HG02759 (cell line): ENCODE measurements around the gene IZUMO4.

ENCODE experiments used
- ATAC-seq: cut with Tn5 transposase; IDR thresholded peaks from one replicate; pipeline ENCODE4 v1.9.1; 2021; ENCODE audit warnings: mild to moderate bottlenecking, moderate library complexity; ENCODE audit not compliant: unreplicated experiment

The IZUMO4 gene

GRCh38 chr19:2096480-2097202, at the start of gene IZUMO4:
Gene IZUMO4, plus strand, starts transcription at chr19:2096915. Its CDS starts 31 bp downstream, at chr19:2096946.
- peak; percentile 68 for ATAC-seq

- no peak for ATAC-seq
Observed at GRCh38 chr19:2047076-2047448, 49.7 kb upstream of the IZUMO4 start.

- ATAC-seq: no peak
Observed at GRCh38 chr19:2047449-2048103, 49.1 kb upstream of the IZUMO4 start.

DNA sequence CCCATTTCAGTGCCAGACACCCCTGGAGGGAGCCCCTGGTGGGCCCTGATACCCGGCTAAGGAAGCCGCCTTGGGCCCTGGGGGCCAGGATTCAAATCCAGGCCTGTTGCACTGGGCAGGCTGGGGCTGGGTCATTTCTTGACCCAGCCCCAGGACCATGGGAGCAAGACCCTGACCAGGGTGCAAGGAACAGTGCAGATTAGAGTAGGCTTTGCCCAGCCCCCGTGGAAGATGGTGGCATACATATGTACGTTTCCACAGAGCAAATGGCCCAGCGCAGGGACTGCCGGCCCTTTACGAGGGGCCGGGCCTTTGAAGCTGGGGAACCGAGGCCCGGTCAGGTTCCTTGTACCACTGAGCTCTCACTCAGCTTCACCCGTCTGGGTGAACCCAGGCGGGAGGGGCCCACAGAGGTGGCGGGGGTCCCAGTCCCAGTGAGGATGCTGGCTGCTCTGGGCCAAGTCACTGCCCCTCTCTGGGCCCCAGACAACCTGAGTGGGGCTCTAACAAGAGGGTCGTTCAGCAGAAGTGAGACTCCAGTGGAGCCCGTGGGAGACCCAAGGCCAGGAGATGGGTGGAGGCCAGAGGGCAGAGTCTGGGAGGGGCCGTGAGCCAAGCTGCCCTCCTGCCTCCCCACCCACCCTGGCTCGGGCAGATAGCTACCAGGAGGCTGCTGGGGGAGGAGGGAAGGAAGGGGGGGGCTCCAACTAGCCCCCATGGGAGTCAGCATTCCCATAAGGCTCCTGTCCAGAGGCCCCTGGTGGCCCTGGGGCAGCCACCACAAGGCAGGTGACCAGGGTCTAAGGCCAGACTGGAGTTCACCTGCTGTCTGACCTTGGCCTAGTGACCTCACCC, 48.4 kb upstream of the IZUMO4 start:
- ATAC-seq: no peak

DNA sequence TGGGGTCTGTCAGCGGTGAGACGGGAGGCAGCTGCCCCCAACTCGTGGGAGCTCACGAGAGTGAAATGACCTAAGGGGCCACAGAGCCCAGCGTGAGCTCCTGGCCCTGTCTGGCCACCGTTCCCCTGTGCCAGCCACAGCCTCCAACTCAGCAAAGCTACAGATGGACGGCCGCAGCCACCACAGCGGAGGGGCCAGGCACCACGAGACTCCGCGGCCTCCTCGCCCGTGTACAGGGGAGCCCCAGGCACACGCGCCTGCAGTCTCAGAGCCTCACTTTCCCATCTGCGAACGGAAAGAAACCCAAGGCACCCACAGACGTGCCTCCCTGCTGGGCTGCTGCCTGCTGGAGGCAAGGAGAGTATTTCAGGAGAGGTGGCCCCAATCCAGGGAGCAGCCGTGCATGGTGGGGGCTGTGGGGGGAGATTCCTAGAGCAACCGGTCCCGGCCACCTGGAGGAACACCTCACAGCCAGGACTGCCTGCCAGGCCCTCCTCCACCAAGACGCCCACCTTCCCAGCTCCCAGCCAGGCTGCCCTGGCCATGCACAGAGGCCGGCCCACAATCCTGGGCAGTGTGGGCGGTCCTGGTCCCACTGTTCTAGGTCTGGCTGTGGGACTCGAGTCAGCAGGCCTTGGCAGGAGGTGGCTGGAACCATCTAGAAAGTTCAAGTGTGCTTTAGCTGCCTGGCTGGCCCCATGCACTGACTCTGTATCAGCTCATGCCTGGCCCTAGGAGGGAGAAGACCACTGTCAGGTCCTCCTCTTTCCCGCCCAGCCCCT, 47.6 kb upstream of the IZUMO4 start:
- no peak for ATAC-seq

DNA sequence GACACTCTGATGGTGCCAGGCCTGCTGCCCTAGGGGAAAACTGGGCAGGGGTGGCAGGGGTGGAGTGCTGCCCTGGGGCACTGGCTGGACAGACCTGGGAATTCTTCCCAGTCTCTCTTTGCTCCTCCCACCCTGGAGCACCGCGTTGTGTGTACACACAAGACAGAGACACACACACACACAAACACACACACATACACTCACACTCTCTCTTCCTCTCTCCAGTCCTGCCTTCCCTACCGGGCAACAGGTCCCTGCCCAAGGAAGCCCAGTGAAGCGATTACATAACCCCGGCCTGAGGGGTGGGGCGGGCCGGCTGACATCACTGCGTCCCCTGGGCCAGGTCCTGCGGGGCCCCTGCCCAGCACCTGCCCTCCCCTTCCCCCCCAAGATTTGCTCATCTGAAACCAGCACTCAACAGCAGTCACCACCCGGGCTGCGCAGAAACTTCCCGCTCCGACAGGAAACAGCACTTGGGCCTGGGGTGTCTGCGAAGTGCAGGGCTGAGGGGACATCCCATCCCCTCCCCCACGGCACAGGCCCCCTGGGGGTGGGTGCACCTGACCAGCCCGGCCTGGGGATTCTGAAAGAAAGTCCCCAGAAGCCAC, 46.9 kb upstream of the IZUMO4 start:
- peak; percentile 7 for ATAC-seq

DNA sequence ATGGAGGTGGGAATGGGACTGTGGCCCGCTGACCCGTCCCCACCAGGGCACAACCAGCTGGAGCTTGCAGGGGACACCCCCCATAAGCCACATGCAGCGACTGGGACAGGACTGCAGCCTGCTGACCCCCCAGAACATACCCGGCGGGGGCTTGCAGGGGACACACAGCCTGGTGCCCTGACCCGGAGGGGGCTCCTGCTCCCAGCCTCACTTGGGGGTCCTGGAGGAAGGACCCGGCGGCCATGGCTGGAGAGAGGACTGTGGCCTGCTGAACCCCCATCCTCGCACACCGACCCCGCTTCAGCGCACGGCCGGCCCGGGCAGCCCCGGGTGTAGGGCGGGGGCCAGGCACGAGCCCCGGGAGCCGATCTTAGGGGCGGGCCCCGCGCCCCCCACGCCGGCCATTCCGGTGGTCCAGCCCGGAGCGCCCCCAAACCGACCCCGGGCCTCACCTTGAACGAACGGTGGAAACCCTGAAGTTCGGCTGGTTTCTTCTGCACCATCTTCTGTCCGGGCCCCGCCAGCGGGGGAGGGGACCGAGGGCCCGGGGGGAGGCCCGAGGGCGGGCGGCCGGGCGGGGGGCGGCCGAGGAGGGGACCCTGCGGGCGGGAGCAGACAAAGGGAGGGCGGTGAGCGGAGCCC, 46.2 kb upstream of the IZUMO4 start:
- ATAC-seq: peak; percentile 3

- peak; percentile 63 for ATAC-seq
Observed at GRCh38 chr19:2050991-2051772, 45.5 kb upstream of the IZUMO4 start, which contains the start of gene MKNK2. Gene MKNK2, minus strand, starts transcription at chr19:2051244. Its CDS starts 393 bp downstream, at chr19:2050851.

GRCh38 chr19:2051773-2052704, 44.7 kb upstream of the IZUMO4 start:
- ATAC-seq: no peak

- no peak for ATAC-seq
Observed at GRCh38 chr19:2053601-2054389, 42.9 kb upstream of the IZUMO4 start.

DNA sequence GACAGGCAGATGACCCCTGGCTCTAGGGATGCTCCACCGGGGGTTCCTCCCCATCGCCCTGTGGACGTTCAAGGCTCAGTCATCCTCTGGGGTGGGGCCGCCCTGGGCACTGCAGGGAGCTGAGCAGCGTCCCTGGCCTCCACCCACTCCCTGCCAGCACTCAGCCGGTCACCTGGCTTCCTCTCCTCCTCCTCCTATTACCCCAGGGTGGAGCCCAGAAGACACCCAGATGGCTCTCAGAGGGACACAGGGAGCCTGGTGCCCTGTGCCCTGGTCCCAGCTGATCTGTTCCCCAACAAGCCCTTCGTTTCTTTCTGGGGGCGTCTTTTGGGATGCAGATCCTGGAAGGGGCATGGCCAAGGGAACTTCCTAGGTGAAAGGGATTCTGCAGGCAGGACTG, 42.0 kb upstream of the IZUMO4 start:
- ATAC-seq: no peak

- no peak for ATAC-seq
Observed at GRCh38 chr19:2055931-2056836, 40.5 kb upstream of the IZUMO4 start.

DNA sequence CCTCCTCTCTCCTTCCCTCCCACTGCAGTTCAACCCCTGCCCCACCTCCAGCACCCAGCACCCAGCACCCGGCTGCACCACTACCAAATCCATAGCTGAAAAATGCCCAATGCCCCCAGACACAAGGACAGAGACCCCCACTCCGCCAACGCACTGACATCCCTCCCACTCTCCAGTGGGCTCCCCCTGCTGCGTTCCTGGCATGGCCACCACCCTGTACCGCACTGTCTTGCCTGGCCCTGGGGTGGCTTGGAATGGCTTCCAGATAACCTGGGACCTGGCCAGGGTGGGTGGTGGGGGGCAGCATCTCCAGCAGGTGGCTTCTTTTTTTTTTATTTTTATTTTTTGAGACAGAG, 39.9 kb upstream of the IZUMO4 start:
- ATAC-seq: no peak

DNA sequence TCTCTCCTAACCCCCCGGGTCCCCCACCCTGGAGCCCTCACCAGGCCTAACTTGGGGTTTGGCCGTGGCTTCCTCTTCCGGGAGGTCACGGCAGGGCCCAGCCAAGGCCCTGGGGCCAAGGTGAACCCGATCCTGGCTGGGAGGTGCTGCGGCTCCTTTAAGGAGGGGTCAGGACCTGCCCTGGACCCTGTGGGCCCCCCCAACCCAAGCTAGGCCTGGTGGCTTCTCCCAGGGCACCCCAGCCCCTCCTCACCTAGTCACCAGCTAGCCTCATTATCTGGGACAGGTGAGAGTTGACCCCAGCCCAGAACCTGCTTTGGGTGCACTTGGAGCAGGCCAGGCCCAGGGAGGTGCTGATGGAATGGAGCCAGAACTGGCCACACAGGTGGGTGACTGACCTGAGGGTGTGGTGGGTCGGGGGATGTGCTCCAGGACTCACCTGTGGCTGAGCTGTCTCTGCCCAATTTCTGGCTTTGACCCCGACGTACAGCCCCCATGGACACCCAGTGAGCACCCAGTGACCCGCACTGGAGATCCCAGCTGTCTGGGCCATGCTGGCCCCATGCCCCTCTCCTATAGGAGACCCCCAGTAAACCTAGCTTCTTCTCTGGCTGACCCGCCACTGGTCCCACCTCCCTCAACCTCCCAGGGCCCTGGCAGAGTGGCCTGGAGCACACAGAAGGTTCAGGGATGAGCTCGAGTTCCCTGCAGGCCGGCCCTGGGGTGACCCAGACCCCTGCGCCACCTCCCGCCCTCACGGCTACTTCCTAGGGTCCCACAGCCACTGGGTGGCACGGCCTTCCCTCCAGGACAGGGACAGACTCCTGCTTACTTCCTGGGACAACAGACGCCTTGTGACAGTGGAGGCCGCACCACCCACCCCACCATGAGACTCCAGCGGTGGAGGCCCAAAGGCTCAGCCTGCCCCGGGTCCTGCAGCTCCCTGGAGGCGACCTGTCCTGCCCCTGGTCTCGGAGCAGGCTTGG, 38.9 kb upstream of the IZUMO4 start:
- no peak for ATAC-seq
